Measurements from ENCODE around the gene INTS2. TPM values are rescaled to one million over a fixed set of nuclear protein-coding genes. Genes with fewer than 3 reads are reported as not detected.

Gene INTS2
- total RNA-seq, 1 experiment from 2014 or later: 20.8 TPM

DNA sequence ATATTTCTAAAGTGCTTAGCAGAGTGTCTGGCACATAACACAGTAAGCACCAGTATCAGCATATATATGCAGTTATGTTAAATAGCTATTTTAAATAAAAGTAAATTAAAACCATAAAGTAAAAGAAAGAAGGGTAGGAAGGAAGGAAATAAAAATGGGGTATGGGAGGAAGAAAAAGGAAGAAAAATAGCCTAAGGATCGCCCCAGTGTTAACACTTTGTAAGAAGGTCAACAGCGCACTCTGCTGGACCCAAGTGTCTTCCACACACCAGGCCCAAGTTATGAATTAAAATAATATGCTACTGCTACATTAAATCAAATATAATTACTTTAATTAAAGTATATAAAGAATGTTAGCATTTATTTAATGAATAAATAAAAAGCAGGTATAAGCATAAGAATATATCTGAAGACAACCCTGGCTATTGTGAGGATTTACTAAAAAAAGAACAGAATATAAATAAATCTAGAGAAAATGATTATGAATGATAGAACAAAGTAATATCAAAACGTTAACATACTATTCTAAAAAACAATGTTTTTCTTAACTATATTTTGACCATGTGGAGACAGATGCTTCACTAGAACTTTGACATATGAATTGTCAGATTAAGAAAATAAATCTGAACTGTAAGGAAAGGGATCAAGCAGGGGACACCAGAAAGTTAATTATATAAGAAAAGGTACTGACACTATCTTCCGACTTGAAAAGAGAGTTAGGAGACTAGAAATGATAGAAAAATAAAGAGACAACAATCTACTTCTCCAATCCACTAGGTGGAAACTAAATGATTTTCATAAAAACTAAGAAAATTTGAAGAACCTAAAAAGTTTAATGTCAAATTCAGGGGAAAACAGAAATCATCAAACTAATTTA lies 90.4 kb downstream of the INTS2 start:
- no peak overlapping the region for H3K56ac ChIP-seq (ENCODE audit: insufficient read length, low read depth, low read length)
- no peaks in the 10 kb centered on the region for H3K79me2 ChIP-seq (ENCODE audit: insufficient read depth, low read length)
- H3K4me1 Mint-ChIP-seq: peaks cover 0 to 2% of the 10 kb centered on the region in 2 experiments; a peak in 1 of 4 replicates
- H3T11ph ChIP-seq (ENCODE audit: low read length): no peak overlapping the region
- H3K79me1 ChIP-seq (ENCODE audit: insufficient read depth, low read depth, low read length, poor library complexity, severe bottlenecking): no peaks in the 10 kb centered on the region
- no peak overlapping the region for H2BK20ac ChIP-seq (ENCODE audit: low read depth, low read length, poor library complexity, severe bottlenecking)
- no peaks in the 10 kb centered on the region for H3K23me2 ChIP-seq (ENCODE audit: insufficient read length, low read depth, low read length, poor library complexity, severe bottlenecking)
- no peak overlapping the region for H3K4me2 ChIP-seq (ENCODE audit: insufficient read depth, insufficient read length, low read length)
- no peak overlapping the region for H3K23ac ChIP-seq (ENCODE audit: insufficient read length, low read depth, low read length)
- no peak overlapping the region for H2AFZ ChIP-seq (ENCODE audit: low read length)
- TF ChIP-seq, protein P1, sequence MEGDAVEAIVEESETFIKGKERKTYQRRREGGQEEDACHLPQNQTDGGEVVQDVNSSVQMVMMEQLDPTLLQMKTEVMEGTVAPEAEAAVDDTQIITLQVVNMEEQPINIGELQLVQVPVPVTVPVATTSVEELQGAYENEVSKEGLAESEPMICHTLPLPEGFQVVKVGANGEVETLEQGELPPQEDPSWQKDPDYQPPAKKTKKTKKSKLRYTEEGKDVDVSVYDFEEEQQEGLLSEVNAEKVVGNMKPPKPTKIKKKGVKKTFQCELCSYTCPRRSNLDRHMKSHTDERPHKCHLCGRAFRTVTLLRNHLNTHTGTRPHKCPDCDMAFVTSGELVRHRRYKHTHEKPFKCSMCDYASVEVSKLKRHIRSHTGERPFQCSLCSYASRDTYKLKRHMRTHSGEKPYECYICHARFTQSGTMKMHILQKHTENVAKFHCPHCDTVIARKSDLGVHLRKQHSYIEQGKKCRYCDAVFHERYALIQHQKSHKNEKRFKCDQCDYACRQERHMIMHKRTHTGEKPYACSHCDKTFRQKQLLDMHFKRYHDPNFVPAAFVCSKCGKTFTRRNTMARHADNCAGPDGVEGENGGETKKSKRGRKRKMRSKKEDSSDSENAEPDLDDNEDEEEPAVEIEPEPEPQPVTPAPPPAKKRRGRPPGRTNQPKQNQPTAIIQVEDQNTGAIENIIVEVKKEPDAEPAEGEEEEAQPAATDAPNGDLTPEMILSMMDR (conservative IDR thresholded peaks at IDR 0.05): peak; percentile 93
- no peak overlapping the region for H3K4ac ChIP-seq (ENCODE audit: low read depth, low read length)
- no peak overlapping the region for H3K18ac ChIP-seq (ENCODE audit: insufficient read length, low read depth, low read length)
- no peaks in the 10 kb centered on the region for H3K4me1 ChIP-seq (ENCODE audit: insufficient read depth, low read length)
- no peak overlapping the region for H3K4me3 Mint-ChIP-seq
- no peak overlapping the region for H3K27ac ChIP-seq (ENCODE audit: insufficient read length, low read depth, low read length)
- no peaks in the 10 kb centered on the region for H4K20me1 ChIP-seq (ENCODE audit: control insufficient read depth, insufficient read depth, insufficient read length)
- H2BK5ac ChIP-seq (ENCODE audit: insufficient read length, low read length): no peak overlapping the region
- no peaks in the 10 kb centered on the region for H3K9me3 Mint-ChIP-seq
- peaks cover 2 to 15% (median 15%) of the 10 kb centered on the region in 3 experiments; a peak in 5 of 7 replicates for H3K36me3 Mint-ChIP-seq (ENCODE audit: insufficient read depth in 1 of 3, low read depth in 3 of 3)
- H4K91ac ChIP-seq (ENCODE audit: insufficient read length, low read depth, low read length): no peak overlapping the region
- DNase-seq: no peak
- no peak overlapping the region for H2BK15ac ChIP-seq (ENCODE audit: low read depth, low read length)
- no peak overlapping the region for H3K14ac ChIP-seq (ENCODE audit: insufficient read depth, low read length)
- H3K9ac ChIP-seq (ENCODE audit: extremely low read depth, insufficient read length, low read length): no peak overlapping the region
- no peak overlapping the region for H2AK5ac ChIP-seq (ENCODE audit: insufficient read length, low read length)
- H2BK12ac ChIP-seq (ENCODE audit: insufficient read length, low read depth, low read length): no peak overlapping the region
- H2BK120ac ChIP-seq (ENCODE audit: low read depth, low read length, poor library complexity, severe bottlenecking): no peak overlapping the region
- no peaks in the 10 kb centered on the region for H3K27me3 Mint-ChIP-seq (ENCODE audit: low read depth)
- H3K9me3 ChIP-seq (ENCODE audit: control insufficient read depth, low read depth, low read length): no peaks in the 10 kb centered on the region
- H3K27ac Mint-ChIP-seq: no peak overlapping the region
- H3K27me3 ChIP-seq (ENCODE audit: insufficient read depth, low read length): no peaks in the 10 kb centered on the region
- no peak overlapping the region for H4K5ac ChIP-seq (ENCODE audit: insufficient read length, low read depth, low read length)
- WGBS (ENCODE audit: extremely low coverage, insufficient read length, low lambda C conversion rate): no CpG with 5 or more reads among the region's 4 CpGs
- no peak overlapping the region for H4K8ac ChIP-seq (replicated peaks; ENCODE audit: insufficient read length, low read depth, low read length)
